Neural crest cell (in vitro differentiated cells): Measurements from ENCODE around the gene OR10J5. TPM values are rescaled to one million over a fixed set of nuclear protein-coding genes. Genes with fewer than 3 reads are reported as not detected.
"Not testable (repeated sequence)": the region's sequence is repeated elsewhere in the genome, so short reads cannot be mapped to it uniquely, and the experiment has no call there.

ENCODE experiments used
- DNase-seq: peaks from one replicate; pipeline ENCODE4 v3.0.0; 2021; ENCODE audit warnings: low read depth, mixed read lengths, low spot score
- H3K27ac Mint-ChIP-seq: one replicate; pipeline ENCODE4 v1.8.0; 2021; ENCODE audit warnings: mild to moderate bottlenecking, mixed read lengths; ENCODE audit not compliant: unreplicated experiment
- H3K27me3 Mint-ChIP-seq: 2 replicates; pipeline ENCODE4 v1.8.0; 2021; ENCODE audit warnings: low read depth, mild to moderate bottlenecking, mixed read lengths
- H3K36me3 Mint-ChIP-seq: 2 replicates; pipeline ENCODE4 v1.8.0; 2021; ENCODE audit warnings: low read depth, mild to moderate bottlenecking, mixed read lengths
- H3K4me1 Mint-ChIP-seq: 2 replicates; pipeline ENCODE4 v1.8.0; 2021; ENCODE audit warnings: mixed read lengths
- H3K4me3 Mint-ChIP-seq: one replicate; pipeline ENCODE4 v1.8.0; 2021; ENCODE audit warnings: mild to moderate bottlenecking, mixed read lengths
- H3K9me3 Mint-ChIP-seq: 2 replicates; pipeline ENCODE4 v1.8.0; 2021; ENCODE audit warnings: mixed read lengths
- CTCF ChIP-seq: fragments of 200-600 bp; sonication (generic); conservative IDR thresholded peaks from 2 replicates; pipeline ENCODE4 v1.5.0; 2021; ENCODE audit warnings: antibody characterized with exemption, mild to moderate bottlenecking
- total RNA-seq: library from RNA; stranded (reverse); gene quantifications from 2 replicates; pipeline ENCODE4 v1.2.1, GENCODE V29; 2021

The OR10J5 gene
- total RNA-seq, 1 donor from 2014 or later, result not detected

GRCh38 chr1:159548126-159548525, 12.3 kb upstream of the OR10J5 start:
- Mint-ChIP-seq H3K27me3 (no peaks in the 10 kb centered on the region), H3K9me3 (peaks cover 26% of the 10 kb centered on the region), H3K4me1 (no peaks in the 10 kb centered on the region)

GRCh38 chr1:159532922-159533321, 2.9 kb downstream of the OR10J5 start:
- Mint-ChIP-seq H3K4me3 (no peak overlapping the region), H3K4me1 (no peaks in the 10 kb centered on the region), H3K9me3 (peaks cover 18% of the 10 kb centered on the region), H3K36me3 (peaks cover 5% of the 10 kb centered on the region), H3K27ac (no peak overlapping the region), H3K27me3 (no peaks in the 10 kb centered on the region)
- no peak for TF ChIP-seq CTCF
- no peak for DNase-seq

More at GRCh38 chr1:159548126-159548525, 12.3 kb upstream of the OR10J5 start:
- no peak for TF ChIP-seq CTCF
- Mint-ChIP-seq H3K27ac (no peak overlapping the region), H3K36me3 (peaks cover 2% of the 10 kb centered on the region), H3K4me3 (no peak overlapping the region)
- no peak for DNase-seq

- peaks cover 19% of the 10 kb centered on the region for H3K9me3 Mint-ChIP-seq
- not testable (repeated sequence) for H3K36me3 Mint-ChIP-seq, DNase-seq, H3K27me3 Mint-ChIP-seq, H3K4me3 Mint-ChIP-seq, H3K4me1 Mint-ChIP-seq, H3K27ac Mint-ChIP-seq
These were observed 11.0 kb downstream of the OR10J5 start for GRCh38 chr1:159524792-159525191.

- Mint-ChIP-seq H3K9me3 (peaks cover 17% of the 10 kb centered on the region), H3K27ac (no peak overlapping the region), H3K36me3 (no peaks in the 10 kb centered on the region), H3K4me3 (no peak overlapping the region), H3K27me3 (no peaks in the 10 kb centered on the region), H3K4me1 (no peaks in the 10 kb centered on the region)
- DNase-seq, result no peak
- TF ChIP-seq CTCF, result no peak
These were observed 25.6 kb downstream of the OR10J5 start for GRCh38 chr1:159510229-159510541.

- TF ChIP-seq CTCF, result no peak
- Mint-ChIP-seq H3K4me3 (no peak overlapping the region), H3K27ac (no peak overlapping the region), H3K4me1 (no peaks in the 10 kb centered on the region), H3K9me3 (peaks cover 17% of the 10 kb centered on the region), H3K27me3 (no peaks in the 10 kb centered on the region), H3K36me3 (no peaks in the 10 kb centered on the region)
- DNase-seq, result no peak
These were observed 26.2 kb downstream of the OR10J5 start for GRCh38 chr1:159509440-159510228.

GRCh38 chr1:159508951-159509350, 26.9 kb downstream of the OR10J5 start:
- no peaks in the 10 kb centered on the region for H3K36me3 Mint-ChIP-seq
- peaks cover 14% of the 10 kb centered on the region for H3K9me3 Mint-ChIP-seq

More at GRCh38 chr1:159508951-159509350, 26.9 kb downstream of the OR10J5 start:
- Mint-ChIP-seq H3K4me3 (no peak overlapping the region), H3K27me3 (no peaks in the 10 kb centered on the region), H3K27ac (no peak overlapping the region), H3K4me1 (no peaks in the 10 kb centered on the region)
- no peak for DNase-seq
- no peak for TF ChIP-seq CTCF
